ENCODE measurements around the gene DNM3.

The DNM3 gene

GRCh38 chr1:172398193-172398592, 556.9 kb downstream of the DNM3 start:
- TF ChIP-seq TEAD4 (IDR thresholded peaks at IDR 0.05) (no peak), NFIC (IDR thresholded peaks at IDR 0.05) (no peak), EGR1 (IDR thresholded peaks at IDR 0.05) (no peak), ZBTB7A (IDR thresholded peaks at IDR 0.05; ENCODE audit: low read depth) (no peak), MAX (IDR thresholded peaks at IDR 0.05) (no peak), TAF1 (IDR thresholded peaks at IDR 0.05; ENCODE audit: low read depth) (no peak), CREB1 (IDR thresholded peaks at IDR 0.05; ENCODE audit: low read depth) (no peak), REST (IDR thresholded peaks at IDR 0.05; ENCODE audit: low read depth) (no peak), EP300 (IDR thresholded peaks at IDR 0.05; ENCODE audit: borderline replicate concordance) (no peak), USF1 (IDR thresholded peaks at IDR 0.05) (no peak)

- TF ChIP-seq NFIC (IDR thresholded peaks at IDR 0.05) (peak; percentile 42; the same call in 1 of the 2 replicates), EGR1 (IDR thresholded peaks at IDR 0.05) (no peak), RAD21 (IDR thresholded peaks at IDR 0.05; ENCODE audit: low read depth) (peak; percentile 75), TAF1 (IDR thresholded peaks at IDR 0.05; ENCODE audit: low read depth) (no peak), MAX (IDR thresholded peaks at IDR 0.05) (peak; percentile 57; the same call in 1 of the 2 replicates), TCF12 (IDR thresholded peaks at IDR 0.05; ENCODE audit: low read depth) (peak; percentile 48; the same call in 1 of the 2 replicates), EP300 (IDR thresholded peaks at IDR 0.05; ENCODE audit: borderline replicate concordance) (peak; percentile 71; the same call in 1 of the 2 replicates), TEAD4 (IDR thresholded peaks at IDR 0.05) (no peak), FOXM1 (IDR thresholded peaks at IDR 0.05; ENCODE audit: borderline replicate concordance, low read depth) (peak; percentile 55; the same call in 1 of the 2 replicates), CREB1 (IDR thresholded peaks at IDR 0.05; ENCODE audit: low read depth) (no peak)
These were observed 557.9 kb downstream of the DNM3 start for GRCh38 chr1:172398970-172399755.

- TF ChIP-seq RAD21 (IDR thresholded peaks at IDR 0.05; ENCODE audit: low read depth) (no peak), TAF1 (IDR thresholded peaks at IDR 0.05; ENCODE audit: low read depth) (no peak), TCF12 (IDR thresholded peaks at IDR 0.05; ENCODE audit: low read depth) (no peak), EP300 (IDR thresholded peaks at IDR 0.05; ENCODE audit: borderline replicate concordance) (no peak), CREB1 (IDR thresholded peaks at IDR 0.05; ENCODE audit: low read depth) (no peak), ZBTB7A (IDR thresholded peaks at IDR 0.05; ENCODE audit: low read depth) (no peak), FOXM1 (IDR thresholded peaks at IDR 0.05; ENCODE audit: borderline replicate concordance, low read depth) (no peak), REST (IDR thresholded peaks at IDR 0.05; ENCODE audit: low read depth) (no peak), NFIC (IDR thresholded peaks at IDR 0.05) (no peak), USF1 (IDR thresholded peaks at IDR 0.05) (no peak), TEAD4 (IDR thresholded peaks at IDR 0.05) (no peak), CEBPB (IDR thresholded peaks at IDR 0.05) (no peak), EGR1 (IDR thresholded peaks at IDR 0.05) (no peak), MAX (IDR thresholded peaks at IDR 0.05) (no peak), YY1 (IDR thresholded peaks at IDR 0.05; ENCODE audit: low read depth) (no peak)
These were observed 558.7 kb downstream of the DNM3 start for GRCh38 chr1:172399756-172400721.

- TF ChIP-seq USF1 (IDR thresholded peaks at IDR 0.05) (no peak), TAF1 (IDR thresholded peaks at IDR 0.05; ENCODE audit: low read depth) (no peak), CEBPB (IDR thresholded peaks at IDR 0.05) (no peak)
These were observed 559.4 kb downstream of the DNM3 start for GRCh38 chr1:172400722-172401105.
